HG02588 (cell line): ENCODE measurements around the gene DPP9.

Experiments
- ATAC-seq: cut with Tn5 transposase; IDR thresholded peaks from one replicate; pipeline ENCODE4 v1.9.1; 2021; ENCODE audit warnings: mild to moderate bottlenecking, moderate library complexity; ENCODE audit not compliant: unreplicated experiment

DPP9 gene

GRCh38 chr19:4712771-4713170 lies 10.9 kb downstream of the DPP9 start:
- no peak for ATAC-seq

DNA sequence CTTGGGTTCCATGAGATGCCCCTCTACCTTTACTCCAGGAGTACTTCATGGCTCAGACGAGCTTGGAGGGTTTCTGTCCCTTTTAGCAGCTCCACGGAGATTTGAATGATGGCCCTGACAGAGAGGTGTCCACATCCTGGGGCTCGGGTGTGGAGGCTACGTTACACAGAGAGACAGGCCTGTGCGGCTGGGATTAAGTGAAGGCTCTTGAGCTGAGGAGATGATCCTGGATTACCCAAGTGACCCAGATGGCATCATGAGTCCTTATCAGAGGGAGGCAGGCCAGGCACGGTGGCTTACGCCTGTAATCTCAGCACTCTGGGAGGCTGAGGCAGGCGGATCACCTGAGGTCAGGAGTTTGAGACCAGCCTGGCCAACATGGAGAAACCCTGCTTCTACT lies 12.4 kb downstream of the DPP9 start:
- ATAC-seq: no peak

GRCh38 chr19:4710281-4710600 lies 13.4 kb downstream of the DPP9 start:
- ATAC-seq: no peak

GRCh38 chr19:4709440-4710280 lies 14.0 kb downstream of the DPP9 start:
- no peak for ATAC-seq

- ATAC-seq: no peak
These were observed 15.5 kb downstream of the DPP9 start for GRCh38 chr19:4707956-4708650.

DNA sequence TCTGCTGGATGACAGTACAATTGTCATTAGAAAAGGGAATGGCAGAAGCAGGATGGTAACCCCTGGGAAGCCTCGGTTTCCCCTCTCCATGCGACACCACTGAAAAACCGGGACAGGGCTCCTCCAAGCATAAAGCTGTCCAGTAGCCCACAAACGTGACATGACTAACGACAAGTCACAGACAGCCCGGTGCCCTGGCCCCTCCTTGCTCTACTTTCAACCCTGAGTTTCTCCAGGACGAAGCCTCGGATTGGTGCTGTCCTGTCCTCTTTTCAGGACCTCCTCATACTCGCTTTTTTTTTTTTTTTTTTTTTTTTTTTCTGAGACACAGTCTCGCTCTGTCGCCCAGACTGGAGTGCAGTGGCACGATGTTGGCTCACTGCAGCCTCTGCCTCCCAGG lies 16.3 kb downstream of the DPP9 start:
- ATAC-seq: no peak

GRCh38 chr19:4705413-4706131 lies 18.1 kb downstream of the DPP9 start:
- no peak for ATAC-seq

DNA sequence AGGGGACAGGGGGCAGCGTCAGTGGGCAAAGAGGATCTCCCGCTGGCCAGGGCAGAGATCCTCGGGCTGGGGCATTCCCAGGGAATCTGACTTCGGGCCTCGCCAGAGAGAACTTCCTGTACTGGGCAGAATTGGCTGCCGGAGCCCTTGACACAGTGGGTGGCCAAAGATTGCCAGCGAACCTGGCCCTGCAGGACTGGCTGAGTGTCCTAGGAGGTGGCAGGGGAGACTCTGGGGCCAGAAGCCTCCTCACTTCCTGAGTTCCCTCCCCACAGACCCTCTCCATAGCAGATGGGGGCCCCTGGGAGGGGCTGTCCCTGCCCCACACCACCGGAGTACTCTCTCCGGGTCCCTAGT lies 19.3 kb downstream of the DPP9 start:
- no peak for ATAC-seq

DNA sequence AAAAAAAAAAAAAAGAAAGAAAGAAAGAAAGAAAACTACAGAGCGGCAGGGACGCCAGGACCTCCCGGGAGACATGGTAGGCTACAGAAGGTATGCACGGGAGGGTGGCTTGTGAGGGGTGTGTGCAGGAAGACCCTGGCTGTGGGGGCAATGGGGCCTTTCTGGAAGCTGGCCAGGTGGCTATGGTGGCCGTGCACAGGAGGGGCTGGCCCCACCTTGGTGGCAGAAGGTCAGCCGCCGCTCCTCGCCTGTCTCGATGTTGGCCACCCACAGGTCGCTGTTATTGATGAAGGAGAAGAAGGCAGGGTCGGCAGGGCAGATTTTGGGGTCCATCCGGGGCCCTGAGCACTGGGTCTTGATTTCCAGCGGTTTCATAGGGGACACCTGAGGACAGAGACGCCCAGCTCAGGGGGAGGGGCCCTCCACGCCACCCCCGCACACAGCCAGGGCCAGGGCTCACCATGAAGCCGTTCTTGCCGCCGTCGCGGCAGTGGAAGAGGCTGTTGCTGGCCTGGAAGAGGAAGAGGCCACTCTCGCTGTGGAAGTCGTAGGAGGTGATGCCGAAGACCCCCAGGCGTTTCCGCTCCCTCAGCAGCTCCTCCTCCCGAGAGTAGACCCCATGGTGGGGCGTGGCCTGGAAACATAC lies 19.8 kb downstream of the DPP9 start:
- no peak for ATAC-seq

DNA sequence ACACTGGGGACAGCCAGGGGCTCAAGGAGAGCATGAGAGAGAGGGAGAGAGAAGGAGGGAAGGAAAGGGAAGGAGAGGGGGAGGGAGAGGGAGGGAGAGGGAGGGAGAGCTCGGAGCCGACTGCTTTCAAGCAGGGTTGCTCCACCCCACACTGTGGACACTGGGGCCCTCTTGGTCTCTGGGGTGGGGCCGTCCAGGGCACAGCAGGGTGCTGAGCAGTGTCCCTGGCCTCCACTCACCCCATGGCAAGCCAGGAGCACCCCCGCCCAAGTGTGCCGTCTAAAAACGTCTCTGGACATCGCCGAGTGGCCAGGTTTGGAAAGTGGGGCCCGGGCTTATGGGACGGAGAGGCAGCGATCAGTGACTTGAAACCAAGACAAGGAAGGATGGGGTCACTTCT lies 20.9 kb downstream of the DPP9 start:
- no peak for ATAC-seq

DNA sequence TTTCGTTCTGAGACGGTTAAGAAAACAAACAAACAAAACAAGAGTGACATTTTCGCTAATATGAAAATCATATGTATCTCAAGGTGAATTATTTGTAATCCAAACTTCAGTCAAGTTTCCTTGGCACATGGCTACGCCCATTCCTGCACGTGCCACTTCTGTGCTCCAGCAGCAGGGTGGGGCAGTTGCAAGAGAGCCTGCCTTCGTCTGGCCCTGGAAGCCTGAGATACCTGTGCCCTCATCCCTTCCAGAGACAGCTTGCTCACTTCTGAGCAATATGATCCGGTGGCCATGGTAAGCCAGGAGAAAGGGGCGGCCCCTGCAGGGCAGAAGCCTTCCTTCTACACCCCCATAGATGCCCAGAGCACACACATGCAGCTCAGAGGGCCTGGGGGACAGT lies 22.1 kb downstream of the DPP9 start:
- ATAC-seq: no peak

DNA sequence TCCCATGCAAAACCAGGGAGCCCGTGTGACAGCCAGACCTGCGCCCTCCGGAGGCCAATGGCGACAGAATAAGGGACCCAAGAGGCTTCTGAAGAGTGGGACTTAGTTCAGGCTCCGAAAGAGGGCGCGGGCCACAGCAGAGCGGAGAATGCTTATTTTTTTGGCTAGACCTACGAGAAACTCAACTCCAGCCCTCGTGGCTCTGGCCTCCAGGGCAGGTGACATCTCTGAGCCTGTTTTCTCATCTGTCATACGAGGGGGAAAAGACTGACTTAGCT lies 23.0 kb downstream of the DPP9 start:
- ATAC-seq: no peak

DNA sequence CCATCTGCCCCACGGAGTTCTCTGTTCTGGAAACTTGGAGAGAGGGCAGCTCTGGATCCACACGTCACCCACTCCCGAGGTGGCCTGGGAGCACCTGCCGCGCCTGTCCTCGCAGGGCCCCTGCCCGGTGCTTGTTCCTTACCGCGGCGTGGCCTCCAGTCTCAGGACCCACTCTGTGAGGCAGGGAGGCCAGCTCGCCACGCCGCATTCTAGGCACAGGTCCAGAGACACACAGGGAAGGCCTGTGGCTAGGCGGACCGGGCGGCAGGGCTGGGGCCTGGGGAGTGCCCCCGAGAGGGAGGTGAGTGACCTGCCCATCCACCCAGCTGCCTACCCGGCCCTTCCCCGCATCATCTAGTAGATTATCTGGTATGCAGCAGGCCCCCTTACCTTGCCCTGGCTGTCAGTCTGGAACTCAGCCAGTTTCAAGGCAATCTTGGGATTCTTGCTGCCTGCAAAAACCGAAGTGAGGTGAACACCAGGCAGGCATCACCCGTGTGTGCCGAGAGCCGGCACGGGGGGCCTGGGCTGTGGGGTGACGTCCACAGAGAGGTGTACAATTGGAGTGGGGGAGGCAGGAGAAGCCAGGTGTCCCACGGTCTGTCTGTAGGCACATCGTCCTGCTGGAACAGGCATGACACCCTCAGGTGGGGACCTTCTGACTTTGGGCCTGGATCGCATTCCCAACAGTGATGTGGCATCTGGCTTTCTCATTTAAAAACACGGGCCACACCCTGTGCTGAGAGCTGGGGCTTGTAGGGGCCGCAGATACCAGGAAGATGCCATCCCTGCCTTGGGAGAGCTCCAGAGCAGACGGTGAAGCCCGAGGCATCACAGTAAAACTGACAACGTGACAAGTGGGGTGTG lies 23.6 kb downstream of the DPP9 start:
- ATAC-seq: no peak

DNA sequence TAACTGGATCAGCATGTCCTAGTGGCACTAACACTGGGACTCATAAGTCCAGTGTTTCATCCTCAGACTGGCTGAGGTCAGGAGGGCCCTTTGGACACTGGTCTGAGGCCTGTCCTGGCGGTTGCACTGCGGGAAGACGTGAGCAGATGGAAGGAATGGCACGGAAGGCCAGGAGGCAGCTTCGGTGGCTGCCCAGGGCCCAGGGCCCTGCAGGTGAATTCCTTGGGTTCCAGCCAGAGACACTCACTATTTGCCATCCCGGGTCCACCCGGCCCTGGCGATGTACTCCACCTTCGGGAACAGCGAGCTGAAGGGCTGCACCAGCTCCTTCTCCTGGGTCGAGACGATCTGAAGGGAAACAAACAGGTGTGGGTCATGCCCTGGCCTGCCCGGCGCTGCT lies 26.3 kb downstream of the DPP9 start:
- ATAC-seq: no peak

- no peak for ATAC-seq
These were observed 28.4 kb downstream of the DPP9 start for GRCh38 chr19:4695224-4695731.

DNA sequence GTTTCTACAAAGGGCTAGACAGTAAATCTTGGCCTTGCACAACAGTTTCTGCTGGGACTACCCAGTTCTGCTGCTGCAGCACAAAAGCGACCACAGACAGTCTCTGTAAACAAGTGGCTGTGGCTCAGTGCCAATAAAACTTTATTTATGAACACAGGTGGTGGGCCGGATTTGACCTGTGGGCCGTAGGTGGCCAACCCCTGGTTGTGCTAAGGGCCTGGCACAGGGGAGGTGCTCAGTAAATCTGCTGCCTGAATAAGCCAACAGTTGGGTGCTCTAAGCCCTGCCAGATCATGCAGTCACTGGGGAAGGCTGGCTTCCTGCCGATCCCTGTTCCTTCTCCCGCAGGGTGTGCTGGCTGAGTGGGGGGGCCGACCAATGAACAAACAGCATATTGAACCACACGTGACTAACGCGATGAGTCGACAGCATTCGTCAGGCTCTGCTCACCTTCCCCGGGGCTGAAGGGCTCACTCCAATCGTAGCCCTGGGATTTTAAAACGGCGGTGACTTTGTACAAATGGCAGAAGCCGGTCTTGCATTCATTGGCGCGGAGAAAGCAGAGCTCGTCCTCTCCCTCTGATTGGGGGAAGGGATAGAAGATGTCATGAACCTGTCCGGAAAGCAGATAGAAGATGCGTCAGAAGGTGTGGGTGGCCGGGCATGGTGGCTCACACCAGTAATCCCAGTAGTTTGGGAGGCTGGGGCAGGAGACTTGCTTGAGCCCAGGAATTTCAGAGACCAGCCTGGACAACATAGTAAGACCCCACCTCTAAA lies 29.2 kb downstream of the DPP9 start:
- ATAC-seq: no peak

GRCh38 chr19:4693471-4694121 lies 30.0 kb downstream of the DPP9 start:
- no peak for ATAC-seq

- ATAC-seq: no peak
These were observed 30.6 kb downstream of the DPP9 start for GRCh38 chr19:4693078-4693350.

- ATAC-seq: no peak
These were observed 31.2 kb downstream of the DPP9 start for GRCh38 chr19:4692251-4693077.
